GM21619 (cell line): ENCODE results near the gene SRCAP.
"Not testable (repeated sequence)": the region's sequence is repeated elsewhere in the genome, so short reads cannot be mapped to it uniquely, and the experiment has no call there.

Experiments used
- ATAC-seq: cut with Tn5 transposase; IDR thresholded peaks from one replicate; pipeline ENCODE4 v1.9.1; 2021; ENCODE audit not compliant: unreplicated experiment

The SRCAP gene

DNA sequence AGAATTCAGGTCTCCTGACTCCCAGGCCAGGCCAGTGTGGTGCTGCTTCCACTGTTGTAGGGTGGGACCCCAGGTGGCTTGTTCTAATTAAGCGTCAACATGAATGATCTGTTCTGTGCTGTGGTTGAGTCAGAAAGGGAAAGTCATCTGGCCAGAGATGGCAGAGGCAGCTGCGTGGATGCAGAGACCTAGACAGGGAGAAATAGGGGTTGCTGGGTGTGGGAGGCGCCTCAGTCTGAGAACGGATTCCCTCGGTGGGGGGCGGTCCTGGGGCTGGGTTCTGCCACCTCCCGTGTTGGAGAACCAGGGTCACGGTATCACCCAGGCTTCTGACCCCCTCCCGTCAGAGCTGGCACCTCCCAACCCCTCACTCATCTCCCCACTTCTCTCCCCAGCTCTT lies 35.2 kb upstream of the SRCAP start:
- ATAC-seq, result no peak

DNA sequence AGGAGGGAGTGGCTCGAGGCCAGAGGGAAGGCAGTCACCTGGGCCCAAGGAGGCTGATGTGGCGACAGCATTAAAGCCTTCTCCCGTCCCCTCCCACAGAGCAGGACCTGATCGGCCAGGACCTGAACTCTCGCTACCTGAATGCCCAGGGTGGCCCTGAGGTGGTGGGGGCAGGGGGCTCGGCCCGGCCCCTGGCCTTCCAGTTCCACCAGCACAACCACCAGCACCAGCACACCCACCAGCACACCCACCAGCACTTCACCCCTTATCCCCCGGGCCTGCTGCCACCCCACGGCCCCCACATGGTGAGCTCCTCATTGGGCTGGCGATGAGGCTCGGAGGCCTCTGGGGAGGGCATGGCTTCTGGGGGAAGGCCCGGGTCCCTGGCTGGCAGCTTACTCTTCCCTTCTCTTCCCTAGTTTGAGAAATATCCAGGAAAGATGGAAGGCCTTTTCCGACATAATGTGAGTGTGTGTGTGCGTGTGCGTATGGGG lies 34.3 kb upstream of the SRCAP start:
- ATAC-seq, result no peak

DNA sequence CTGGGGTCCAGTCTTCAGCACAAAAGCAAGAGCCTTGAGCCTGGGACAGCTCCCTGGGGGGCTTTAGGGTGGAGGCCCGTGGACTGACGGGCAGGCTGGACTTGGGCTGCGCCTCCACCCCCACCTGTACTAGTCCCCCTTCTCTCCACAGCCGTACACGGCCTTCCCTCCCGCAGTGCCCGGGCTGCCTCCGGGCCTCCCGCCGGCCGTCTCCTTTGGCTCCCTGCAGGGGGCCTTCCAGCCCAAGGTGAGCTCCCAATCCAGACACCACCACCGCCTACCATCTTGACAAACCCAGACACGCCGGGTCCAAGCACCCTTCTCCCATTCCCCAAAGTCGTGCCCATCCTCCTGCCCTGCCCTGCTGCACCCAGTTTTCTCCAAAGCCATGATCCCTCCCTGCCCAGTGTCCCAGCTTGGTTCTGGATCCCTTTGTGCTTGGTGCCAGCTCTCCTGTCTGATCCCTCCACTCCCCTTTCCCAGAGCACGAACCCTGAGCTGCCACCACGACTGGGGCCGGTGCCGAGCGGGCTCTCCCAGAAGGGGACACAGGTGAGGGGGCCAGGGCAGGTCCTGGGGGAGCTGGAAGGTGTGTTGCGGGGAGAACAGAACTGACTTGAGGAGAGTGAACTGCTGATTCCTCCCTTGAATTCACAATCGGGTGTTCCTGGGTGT lies 33.7 kb upstream of the SRCAP start:
- ATAC-seq, result no peak

DNA sequence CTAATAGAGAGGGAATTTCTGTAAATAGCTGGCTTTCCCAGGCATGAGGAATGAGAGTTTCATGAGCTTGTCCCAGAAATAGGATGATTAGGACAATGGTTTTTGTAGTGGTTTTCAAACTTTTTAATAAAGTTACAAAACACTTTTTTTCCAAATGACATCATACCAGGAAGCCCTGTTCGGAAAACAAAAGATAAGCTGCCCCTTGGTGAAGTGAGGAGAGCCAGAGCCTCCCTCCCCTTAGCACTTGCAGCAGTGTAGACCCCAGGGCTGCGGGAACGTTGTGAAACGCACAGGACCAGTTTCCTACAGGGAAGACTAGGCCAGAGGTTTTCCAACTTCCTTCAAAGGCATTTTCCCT lies 33.2 kb upstream of the SRCAP start:
- no peak for ATAC-seq

DNA sequence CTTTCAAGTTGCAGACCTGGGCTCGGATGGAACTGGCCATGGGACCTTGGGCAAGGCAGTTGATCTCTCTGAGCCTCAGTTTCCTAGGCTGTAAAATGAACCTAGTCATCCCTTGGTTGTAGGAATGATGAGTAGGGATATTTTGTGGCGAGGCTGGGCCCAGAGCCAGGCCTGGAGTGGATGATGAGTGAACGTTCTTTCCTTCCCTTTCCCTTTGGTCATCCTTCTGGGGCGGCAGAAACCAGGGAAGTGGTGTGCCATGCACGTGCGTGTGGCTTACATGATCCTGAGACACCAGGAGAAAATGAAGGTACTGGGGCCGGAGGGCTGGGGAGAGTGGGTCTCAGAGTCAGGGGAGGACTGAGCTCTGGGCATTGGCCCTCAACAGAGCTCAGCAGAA lies 32.3 kb upstream of the SRCAP start:
- no peak for ATAC-seq

DNA sequence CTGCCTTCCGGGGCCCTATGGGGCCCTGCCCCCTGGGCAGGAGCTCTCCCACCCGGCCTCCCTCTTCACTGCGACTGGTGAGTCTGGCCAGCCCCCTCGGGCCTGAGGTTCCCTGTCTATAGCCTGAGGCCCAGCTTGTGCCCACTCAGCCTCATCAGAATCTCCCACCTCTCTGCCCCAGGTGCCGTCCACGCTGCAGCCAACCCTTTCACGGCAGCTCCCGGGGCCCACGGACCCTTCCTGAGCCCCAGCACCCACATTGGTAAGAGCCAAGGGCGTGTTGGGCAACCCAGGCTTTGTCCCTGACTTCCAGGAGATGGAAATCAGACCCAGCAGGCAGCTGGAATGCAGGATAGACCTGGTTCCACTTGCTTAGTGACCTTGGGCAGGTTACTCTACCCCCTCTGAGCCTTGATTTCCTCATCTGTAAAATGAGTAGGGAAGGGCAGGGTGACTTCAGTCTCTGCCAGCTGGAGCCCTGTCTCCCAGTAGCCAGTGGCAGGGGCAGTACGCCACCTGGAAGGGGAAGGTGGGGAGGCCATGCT lies 31.5 kb upstream of the SRCAP start:
- ATAC-seq, result no peak

DNA sequence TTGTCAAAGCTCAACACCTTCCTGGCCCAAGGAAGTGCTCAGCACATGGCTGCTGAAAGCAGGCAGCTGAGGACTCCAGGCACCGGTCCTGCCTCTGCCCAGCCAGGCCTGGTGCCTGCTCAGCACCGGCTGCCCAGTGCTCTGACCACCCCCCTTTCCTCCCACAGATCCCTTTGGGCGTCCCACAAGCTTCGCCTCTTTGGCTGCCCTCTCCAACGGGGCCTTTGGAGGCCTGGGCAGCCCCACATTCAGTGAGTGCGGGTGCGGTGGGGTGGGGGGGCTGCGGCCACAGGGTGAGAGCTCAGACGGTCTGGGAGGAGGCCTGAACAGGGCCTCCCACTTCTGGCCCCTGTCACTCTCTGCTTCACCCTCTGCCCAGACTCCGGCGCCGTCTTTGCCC lies 30.6 kb upstream of the SRCAP start:
- ATAC-seq, result no peak

DNA sequence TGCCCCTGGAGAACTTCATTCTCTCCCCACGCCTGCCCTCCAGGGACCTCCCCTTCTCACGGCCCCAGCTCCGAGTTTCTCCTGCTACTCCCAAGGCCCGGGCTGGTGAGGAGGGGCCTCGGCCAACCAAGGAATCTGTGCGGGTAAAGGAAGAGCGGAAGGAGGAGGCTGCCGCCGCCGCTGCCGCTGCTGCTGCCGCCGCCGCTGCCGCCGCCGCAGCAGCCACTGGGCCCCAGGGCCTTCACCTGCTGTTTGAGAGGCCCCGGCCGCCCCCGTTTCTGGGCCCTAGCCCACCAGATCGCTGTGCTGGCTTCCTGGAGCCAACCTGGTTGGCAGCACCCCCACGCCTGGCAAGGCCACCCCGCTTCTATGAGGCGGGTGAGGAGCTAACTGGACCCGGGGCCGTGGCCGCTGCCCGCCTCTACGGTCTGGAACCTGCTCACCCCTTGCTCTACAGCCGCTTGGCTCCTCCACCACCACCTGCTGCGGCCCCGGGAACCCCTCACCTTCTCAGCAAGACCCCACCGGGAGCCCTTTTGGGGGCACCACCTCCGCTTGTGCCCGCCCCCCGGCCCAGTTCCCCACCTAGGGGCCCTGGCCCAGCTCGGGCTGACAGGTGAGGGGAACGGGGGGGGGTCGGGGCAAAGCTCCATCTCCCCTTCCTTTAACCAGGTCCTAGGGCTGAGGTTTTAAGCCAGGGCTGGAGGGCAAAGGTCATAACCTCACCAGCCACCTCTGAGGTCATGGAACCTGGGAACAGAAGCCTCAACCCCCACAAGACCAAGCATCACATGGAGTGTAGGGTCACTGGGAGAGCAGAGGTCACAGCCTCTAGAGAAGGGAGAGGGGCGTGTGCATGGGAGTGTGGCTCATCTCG lies 29.7 kb upstream of the SRCAP start:
- ATAC-seq, result no peak

DNA sequence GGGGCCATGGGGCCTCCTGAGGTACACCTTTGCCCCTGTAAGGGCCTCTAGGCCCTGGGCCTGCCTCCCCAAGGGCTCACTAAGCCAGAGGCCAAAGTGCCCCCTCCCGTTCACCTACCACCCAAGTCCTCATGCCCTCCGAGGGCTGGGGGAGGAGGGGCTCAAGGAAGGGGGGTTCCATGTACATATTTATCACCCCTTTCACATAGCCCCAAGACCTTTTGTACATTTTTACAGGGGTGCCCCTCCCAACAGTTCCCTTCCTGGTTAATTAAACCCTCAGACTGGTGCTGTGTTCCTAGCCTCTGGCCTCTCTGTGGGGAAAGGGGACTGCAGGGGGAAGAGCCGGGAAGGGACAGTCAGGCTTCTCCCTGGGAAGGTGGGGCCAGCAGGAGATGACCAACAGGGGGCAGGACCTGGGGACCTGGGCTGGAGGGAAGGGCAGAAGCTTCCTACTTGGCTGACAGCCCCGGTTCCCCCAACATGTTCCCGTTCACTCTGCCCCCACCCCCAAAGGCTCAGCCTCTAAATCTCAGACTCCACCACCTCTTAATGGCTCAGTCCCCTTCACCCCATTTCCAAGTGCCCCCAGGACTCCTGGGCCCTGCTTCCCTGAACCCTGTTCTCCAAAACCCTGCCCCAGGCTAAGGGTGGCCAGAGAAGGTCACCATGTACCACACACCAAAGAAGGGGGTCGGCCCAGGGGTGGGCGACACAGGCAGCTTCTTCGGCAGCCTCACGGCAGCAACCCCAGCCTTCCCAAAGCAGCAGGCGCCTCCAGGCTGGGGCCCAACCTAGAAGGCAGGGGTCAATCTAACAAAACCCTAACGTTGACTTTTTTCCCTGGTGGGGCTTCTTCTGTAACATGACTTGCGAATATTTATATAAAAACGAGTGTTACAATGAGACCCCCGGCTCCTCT lies 28.8 kb upstream of the SRCAP start:
- ATAC-seq, result no peak

DNA sequence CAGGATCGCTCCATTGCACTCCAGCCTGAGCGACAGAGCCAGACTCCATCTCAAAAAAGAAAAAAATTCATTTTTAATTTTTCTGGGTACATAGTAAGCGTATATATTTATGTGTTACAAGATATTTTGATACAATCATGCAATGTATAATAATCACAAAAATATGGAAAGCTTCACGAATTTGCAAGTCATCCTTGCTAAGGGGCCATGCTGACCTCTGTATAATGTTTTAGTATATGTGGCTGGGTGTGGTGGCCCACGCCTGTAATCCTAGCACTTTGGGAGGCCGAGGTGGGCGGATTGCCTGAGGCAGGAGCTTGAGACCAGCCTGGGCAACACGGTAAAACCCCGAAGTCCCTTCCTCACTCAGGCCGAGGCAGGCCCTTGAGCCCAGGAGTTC lies 23.8 kb upstream of the SRCAP start:
- no peak for ATAC-seq

DNA sequence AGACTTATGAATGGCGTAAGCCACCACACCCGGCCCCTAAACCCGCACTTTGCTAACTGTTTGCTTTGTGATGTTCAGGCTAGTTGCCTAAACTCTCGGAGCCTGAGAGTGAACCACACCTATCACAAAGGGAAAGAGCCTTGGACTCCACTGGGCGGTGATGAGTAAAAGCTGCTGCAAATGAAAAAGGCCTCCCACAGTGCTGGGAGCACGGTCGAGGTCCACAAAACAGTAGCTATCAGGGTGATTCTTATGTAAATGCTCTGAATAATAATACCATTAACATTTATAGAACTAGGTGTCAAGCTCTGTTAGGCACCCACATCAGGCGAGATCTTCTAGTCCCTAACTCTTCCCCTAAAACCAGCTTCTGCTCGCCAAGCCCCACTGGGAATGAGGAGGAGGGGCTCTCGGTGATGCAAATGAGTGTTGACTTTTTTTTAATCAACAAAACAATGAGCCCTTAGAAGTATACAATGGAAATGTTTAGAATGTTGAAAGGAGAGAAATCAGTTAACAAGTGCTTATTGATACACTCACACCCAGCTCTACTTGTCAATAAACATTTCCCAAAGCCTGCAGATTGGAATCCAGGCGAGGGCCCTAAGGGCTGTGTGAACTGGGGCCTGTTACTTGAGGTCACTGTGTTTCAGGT lies 20.9 kb upstream of the SRCAP start:
- ATAC-seq, result no peak

DNA sequence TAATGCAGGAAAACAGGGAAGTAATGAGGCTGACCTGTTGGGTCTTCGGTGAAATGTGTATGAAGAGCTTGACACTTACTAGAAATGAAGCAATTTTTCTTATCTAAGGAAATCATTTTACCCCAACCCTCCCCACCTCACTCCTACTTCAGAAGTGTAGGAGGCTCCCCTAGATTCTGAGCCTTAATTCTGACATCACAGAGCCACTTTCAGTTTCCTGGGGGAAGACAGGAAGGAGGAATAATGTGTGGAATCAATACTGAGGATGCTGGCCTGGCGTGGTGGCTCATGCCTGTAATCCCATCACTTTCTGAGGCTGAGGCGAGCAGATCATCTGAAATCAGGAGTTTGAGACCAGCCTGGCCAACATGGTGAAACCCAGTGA lies 20.4 kb upstream of the SRCAP start:
- ATAC-seq, result no peak

DNA sequence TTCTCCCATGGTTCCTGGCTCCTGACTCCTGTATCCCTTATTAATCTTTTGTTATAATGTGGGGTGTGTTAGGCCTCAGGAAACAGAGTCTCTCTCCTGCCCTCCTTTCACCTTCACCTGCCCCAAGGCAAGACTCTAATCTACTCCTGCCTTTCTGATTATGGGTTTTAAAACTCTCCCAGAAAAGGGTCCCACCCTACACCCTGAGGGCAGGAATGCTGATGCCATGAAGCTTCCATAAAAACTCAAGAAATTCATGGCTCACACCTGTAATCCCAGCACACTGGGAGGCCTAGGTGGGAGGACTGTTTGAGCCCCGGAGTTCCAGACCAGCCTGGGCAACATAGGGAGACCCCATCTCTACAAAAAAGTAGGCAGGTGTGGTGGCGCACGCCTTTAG lies 18.6 kb upstream of the SRCAP start:
- no peak for ATAC-seq

DNA sequence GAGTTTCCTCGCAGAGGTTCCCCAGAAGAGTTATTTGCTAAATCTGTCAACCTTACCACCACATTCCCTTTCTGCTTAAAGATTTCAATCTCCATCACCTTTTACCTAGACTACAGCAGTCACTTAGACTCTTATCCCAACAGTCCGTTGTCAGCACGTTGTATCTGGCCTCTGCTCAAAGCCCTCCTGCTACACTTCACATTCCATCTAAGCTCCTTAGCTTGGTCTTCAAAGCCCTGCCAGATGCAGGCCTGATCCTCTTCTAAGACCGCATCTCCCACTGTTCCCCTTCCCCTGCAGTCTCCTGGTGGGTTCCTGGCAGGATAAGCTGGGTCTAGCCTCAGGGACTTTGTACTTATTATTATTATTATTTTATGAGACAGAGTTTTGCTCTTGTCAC lies 10.3 kb upstream of the SRCAP start:
- ATAC-seq, result no peak

DNA sequence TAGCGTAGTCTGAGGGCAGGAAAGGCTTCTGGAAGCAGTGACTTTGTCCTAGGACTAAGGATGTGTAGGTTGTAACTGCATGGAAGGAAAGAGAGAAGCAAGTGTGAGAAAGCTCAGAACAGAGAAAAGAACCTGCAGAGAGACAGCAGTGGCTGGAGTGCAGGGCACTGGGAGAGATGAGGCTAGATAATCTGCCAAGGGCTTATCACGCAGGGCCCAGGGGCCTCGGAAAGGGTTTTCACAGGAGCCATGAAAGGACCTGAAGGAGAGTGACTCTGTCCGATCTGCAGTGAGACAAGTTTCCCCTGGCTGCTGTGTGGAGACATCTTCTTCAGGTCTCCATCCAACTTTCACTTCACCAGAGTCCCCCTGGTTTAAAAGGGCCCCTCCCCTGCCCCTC lies 7.1 kb upstream of the SRCAP start:
- ATAC-seq, result no peak

DNA sequence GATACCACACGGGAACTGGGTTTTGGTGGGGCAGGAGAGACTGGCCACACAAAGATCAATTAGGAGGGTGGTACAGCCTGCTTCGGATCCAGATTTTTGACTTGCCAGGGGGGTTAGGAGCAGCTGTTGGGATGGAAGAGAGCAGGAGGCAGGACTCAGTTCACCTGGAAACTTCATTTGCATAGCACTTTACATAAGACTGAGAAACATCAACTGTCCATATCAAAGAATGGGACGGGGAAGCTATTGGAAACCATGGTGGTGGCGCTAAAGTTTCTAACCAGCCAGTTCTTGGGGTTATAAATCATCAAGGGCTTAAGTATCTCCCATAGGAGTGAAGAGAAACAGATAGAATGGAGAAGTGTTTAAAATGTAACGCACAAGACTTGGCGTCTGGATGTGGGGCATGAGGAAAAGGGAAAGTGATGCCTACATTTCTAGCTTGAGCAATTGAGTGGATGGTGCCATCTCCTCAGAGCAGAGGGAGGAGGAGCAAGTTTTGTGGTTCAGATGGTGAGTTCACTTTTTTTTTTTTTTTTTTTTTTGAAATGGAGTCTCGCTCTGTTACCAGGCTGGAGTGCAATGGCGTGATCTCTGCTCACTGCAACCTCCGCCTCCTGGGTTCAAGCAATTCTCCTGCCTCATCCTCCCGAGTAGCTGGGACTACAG lies 6.4 kb upstream of the SRCAP start:
- ATAC-seq, result no peak

DNA sequence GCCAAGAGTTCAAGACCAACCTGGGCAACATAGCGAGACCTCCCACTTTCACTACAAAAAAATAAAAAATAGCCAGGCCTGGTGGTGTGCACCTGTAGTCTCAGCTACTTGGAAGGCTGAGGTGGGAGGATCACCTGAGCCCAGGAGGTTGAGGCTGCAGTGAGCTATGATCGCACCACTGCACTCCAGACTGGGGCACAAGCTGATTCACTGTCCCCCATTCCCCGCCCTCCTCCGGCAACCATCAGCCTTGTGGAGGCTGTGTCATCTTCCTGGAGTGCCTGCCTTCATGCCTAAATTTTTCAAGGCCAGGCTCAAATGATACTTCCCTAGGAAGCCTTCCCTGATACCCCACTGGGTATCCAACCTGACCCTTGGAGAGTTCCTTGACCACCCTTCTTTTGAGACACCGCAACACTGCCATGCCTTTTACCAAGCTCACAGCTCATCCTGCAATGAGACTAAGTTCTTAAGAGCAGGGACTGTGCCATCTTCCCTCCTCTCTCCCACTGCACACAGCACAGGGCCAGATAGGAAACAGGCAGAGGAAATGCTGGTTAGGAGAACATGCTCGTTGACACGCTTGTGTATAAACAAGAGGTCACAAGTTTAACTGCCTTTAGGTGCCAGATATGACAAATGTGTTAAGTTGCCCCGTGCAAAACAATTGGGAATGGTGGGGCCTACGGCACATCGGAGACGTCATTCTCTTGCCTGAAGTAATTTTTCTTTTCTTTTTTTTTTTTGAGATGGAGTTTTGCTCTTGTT lies 3.9 kb upstream of the SRCAP start:
- no peak for ATAC-seq

DNA sequence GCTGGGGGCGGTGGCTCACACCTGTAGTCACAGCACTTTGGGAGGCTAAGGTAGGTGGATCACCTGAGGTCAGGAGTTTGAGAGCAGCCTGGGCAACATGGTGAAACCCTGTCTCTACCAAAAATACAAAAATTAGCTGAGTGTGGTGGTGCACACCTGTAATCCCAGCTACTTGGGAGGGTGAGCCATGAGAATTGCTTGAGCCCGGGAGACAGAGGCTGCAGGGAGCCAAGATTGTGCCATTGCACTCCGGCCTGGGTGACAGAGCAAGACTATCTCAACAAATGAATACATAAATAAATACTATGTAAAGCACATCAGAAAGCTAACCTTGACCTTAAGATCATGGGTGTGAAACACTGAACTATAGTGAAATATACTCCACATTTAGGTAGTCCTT lies 2.3 kb upstream of the SRCAP start:
- ATAC-seq, result not testable (repeated sequence)
